Stimulated activated CD8-positive, alpha-beta memory T cell treated with anti-CD3 and anti-CD28 coated beads, Interleukin-2, amount 100 ng/mL, for 1 hour (primary cell): ENCODE measurements around the gene SLC49A3.
"Not testable (repeated sequence)": the region's sequence is repeated elsewhere in the genome, so short reads cannot be mapped to it uniquely, and the experiment has no call there.

ENCODE experiments used
- DNase-seq, 2 donors: peaks; one replicate each; pipeline ENCODE4 v3.0.0-alpha.2; 2020; ENCODE audit warnings: low read depth in 2 of 2

Gene SLC49A3

DNA sequence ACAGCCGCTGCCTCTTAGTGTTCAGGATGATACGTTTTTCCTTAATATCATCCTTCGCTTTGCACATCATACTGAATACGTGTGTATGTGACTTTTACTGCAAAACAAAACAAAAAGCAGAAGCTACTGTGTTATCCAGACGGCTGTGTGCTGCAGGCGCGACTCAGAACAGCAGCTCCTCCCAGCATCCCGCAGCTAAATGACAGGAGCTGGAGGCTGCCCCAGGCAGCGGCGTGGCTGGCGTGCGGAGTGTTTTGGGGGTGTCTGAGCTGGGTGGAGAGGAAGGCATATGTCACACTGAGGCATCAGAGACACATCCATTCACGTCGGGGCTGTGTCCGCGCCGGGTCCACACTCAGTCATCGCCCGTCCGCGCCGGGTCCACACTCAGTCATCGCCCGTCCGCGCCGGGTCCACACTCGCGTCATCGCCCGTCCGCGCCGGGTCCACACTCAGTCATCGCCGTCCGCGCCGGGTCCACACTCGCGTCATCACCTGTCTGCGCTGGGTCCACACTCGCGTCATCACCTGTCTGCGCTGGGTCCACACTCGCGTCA is 33.3 kb upstream of the SLC49A3 start:
- DNase-seq = no peak

DNA sequence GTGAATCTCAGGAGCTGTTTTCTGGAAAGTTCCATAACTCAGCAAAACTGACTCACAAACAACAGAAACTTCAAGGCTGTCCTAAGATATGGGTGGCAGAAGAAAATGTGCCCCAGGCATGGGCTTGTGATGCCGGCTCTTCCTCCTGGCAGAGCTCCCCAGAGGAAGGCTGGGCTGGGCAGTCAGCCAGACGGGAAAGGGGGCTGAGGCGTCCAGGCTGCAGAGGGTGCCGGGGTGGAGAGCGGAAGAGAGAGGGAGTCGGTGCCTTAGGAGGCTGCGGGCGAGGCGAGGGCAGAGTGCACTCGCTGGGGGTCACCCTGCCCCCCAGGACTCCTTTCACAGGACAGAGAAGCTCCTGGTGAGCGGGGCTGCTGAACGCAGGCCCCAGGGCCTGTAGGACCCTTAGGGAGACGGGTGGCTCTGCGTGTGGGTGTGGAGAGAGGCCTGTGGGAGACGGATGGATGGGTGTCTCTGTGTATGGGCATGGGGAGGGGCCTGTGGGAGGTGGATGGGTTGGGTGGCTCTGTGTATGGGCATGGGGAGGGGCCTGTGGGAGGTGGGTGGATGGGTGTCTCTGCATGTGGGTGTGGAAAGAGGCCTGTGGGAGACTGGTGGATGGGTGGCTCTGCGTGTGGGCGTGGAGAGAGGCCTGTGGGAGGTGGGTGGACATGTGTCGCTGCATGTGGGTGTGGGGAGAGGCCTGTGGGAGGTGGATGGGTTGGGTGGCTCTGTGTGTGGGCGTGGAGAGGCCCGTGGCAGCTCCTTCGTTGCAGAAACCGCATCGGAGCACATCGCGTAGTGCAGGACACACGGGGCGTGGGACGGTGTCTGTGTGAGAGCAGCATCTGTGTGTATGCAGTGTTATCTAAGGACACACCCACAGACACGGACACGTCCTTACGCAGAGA is 32.6 kb upstream of the SLC49A3 start:
- no peak for DNase-seq

DNA sequence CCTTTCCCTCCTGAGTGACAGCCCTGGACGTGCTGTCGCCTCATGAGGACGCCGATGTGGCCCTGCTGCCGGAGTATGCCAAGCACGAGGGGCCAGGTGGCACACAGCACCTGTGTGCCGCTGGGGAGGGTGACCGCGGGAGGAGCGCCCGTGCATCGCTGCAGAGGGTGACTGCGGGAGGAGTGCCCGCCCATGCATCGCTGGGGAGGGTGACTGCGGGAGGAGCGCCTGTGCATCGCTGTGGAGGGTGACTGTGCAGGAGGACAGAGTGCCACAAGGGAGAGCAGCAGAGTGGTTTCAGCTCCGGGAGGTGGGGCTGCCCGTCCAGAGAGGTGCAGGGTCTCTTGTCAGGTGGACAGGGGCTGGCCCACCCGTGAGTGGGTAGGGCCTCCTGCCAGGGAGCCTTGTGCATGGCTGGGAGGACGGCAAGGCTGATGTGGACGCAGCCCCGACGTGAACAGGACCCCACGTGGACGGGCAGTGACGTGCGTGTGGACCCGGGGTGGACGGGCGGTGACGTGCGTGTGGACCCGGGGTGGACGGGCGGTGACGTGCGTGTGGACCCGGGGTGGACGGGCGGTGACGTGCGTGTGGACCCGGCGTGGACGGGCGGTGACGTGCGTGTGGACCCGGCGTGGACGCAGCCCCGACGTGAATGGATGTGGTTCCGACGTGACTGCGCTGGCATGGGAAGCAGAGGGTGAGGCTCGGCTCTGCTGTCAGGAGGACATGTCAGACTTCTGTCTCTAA is 31.3 kb upstream of the SLC49A3 start:
- no peak for DNase-seq

DNA sequence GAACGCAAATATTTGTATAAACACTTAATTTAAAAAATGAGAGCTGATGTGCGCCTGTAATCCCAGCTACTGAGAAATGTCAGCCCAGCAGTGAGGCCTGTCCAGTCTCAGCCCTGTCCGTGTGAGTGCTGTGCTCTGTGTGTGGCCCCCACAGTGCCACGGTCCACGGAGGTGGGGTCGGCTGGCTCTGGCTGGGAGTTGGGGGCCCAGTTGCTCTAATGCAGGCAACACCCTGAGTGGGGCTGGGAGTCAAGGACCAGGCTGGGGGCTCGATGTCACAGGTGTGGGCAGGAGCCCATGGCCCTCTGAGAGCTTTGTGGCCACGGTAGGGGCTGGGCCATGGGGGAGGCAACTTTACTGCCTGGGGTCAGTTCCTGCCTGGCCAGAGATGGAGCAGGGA is 29.5 kb upstream of the SLC49A3 start:
- no peak for DNase-seq

DNA sequence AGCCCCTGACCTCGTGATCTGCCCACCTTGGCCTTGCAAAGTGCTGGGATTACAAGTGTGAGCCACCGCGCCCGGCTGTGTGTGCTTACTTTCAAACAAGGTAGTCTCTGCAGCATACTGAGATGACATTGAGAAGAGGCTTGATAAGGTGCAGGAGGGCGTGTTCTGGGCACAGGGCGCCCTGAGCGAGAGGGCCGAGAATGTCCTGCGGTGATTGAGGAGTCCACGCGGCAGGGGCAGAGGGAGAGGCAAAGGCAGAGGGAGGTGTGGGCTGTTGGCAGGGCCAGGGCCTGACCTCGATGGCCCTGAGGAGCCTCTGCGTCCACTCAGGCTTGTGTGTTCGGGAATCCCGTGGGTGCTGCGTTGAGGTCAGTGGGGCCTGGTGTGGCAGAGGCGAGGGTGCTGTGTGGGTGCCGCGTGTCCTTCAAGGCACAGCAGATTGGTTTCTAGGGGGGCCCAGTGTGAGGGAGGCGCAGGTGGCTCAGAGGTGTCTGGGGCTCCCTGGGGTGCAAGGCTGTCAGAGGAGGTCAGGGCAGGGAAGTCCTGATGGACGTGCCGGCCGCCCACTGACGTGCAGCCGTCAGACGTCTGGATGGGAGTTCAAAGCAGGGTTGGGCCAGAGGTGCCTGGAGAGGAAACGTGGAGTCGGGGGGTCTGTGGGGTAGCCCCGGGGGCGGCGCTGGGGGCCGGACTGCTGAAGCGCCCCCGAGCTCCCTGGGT is 28.8 kb upstream of the SLC49A3 start:
- no peak for DNase-seq

DNA sequence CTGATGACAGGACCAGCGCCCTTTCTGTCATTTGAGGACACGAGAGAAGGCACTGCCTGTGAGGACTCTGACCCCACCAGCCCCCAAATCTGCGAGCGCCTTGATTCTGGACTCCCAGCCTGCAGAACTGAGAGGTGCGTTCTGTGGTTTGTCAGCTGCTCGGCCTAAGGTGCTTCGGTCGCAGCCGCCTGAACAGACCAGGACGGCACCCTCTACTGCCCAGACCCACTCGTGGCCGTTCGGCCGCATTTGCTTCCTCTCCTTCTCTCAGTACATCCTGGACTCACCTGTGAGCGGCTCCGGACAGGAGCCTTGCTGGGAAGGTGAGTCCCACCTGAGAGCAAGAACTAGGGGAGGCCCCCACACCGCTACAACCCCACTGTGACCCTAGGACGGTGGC is 25.1 kb upstream of the SLC49A3 start:
- no peak for DNase-seq

DNA sequence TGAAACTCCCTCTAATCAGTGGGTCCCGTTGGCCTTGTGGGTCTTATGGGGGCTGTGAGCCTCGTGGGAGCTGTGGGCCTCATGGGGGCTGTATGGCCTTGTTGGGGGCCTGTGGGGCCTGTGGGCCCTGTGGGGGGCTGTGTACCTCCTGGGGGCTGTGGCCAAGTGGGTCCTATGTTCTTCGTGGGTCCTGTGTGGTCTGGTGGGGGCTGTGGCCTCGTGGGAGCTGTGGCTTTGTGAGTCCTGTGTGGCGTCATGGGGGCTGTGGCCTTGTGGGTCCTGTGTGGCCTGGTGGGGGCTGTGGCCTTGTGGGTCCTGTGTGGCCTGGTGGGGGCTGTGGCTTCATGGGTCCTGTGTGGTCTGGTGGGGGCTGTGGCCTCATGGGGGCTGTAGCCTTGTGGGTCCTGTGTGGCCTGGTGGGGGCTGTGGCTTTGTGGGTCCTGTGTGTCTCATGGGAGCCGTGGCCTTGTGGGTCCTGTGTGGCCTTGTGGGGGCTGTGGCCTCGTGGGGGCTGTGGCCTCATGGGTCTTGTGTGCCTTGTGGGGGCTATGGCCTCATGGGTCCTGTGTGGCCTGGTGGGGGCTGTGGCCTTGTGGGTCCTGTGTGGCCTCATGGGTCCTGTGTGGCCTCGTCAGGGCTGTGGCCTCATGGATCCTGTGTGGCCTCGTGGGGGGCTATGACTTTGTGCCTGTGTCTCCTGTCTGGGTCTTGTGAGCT is 24.1 kb upstream of the SLC49A3 start:
- no peak for DNase-seq

DNA sequence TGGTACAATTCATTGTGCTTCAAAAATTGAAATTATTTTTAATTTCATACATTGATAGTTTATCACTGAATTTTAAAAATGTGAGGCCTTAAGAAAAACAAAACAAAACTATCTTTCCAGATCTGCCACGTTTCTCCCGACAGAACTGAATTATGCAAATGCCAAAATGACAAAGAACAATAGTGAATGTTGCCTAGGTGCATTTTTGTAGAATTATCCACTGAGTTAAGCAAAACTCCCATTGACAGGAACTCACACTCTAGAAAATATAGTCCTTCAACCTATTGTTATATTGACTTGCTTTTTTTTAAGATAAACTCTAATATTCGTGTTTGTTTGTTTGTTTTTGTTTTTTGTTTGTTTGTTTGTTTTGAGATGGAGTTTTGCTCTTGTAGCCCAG is 23.1 kb upstream of the SLC49A3 start:
- DNase-seq = no peak

DNA sequence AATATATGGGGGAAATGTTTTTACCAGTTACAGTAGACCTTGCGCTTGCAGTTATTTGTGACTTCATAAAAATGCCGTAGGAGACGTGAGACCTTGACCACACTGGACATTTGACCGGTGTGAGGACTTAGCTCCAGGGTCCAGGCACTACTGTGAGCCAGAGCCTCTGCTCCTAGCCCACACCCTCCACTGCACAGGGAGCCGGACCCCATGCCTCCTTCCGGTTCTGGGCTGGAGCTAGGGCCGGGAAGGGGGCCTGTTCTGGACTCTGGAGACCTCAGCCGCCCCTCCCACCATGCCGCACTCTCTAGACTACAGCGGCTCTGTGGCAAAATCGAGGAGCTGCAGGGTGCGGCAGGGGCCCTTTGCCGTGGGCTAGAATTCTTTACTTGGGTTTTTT is 22.0 kb upstream of the SLC49A3 start:
- DNase-seq = no peak

DNA sequence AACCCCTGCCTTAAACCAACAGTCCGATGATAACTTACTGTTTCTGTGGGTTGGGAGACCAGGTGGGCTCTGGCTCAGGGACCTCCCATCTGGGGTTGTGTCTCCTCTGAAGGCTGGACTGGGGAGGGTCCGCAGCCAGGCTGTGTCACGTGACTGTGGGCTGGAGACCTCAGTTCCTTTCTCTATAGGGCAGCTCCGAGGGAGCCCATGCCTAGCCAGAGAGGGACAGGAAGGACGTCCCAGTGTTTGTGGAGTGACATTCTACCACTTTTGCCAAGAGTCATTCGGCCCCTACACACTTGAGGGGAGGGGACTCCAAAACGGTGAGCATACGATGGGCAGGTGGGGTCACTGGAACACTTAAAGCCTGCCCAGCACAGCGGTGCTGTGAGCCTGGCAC is 21.2 kb upstream of the SLC49A3 start:
- DNase-seq = no peak

DNA sequence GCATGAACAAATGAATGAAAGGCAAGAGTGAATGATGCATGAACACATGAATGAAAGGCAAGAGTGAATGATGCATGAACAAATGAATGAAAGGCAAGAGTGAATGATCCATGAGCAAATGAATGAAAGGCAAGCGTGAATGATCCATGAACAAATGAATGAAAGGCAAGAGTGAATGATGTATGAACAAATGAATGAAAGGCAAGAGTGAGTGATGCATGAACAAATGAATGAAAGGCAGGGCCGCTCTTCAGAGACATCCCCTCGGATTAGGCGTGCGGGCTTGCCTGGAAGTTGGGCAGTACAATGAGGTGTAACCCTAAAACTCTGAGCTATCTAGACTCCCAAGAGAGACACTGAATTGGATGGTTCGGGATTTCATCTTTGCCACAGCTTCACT is 20.4 kb upstream of the SLC49A3 start:
- no peak for DNase-seq

DNA sequence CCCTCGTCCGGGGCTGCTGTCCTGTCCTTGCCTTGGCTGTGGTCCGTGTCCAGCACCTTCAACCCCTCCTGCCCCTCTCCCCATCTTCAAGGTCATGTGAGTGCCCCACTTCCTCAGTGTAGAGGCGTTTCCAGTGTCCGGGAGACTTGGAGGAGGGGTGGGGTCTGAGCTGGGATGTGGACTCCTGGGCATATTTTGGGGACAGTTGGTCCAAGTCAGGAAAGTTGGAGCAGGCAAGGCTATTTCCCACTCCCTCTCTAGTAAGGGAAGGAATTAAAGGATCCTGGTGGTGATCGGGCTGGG is 19.6 kb upstream of the SLC49A3 start:
- DNase-seq = no peak

DNA sequence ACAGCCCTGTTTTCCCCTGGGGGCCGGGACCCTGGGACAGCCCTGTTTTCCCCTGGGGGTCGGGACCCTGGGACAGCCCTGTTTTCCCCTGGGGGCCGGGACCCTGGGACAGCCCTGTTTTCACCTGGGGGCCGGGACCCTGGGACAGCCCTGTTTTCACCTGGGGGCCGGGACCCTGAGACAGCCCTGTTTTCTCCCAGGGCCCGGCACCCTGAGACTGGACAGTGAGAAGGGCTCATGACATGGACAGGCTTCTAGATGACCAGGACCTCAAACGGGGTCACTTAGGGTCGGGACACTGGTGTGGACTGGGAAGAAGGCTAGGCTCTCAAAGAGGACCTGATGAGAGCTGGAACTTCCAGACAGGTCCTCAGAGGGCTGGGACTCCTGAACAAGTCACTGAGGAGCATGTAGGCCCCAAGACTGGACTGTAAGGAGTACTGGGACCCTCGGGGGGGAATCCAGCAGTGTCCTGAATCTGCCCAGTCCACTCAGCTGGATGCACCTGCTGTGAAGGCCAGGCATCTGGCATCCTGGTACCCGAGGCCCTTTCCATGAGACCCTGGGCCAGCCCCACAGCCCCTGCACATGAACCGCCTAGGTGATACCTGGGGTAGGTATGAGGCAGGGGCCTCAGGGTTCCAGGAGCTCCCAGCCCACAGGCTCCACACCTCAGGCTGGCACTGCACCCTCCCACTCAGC is 19.1 kb upstream of the SLC49A3 start:
- DNase-seq = no peak

DNA sequence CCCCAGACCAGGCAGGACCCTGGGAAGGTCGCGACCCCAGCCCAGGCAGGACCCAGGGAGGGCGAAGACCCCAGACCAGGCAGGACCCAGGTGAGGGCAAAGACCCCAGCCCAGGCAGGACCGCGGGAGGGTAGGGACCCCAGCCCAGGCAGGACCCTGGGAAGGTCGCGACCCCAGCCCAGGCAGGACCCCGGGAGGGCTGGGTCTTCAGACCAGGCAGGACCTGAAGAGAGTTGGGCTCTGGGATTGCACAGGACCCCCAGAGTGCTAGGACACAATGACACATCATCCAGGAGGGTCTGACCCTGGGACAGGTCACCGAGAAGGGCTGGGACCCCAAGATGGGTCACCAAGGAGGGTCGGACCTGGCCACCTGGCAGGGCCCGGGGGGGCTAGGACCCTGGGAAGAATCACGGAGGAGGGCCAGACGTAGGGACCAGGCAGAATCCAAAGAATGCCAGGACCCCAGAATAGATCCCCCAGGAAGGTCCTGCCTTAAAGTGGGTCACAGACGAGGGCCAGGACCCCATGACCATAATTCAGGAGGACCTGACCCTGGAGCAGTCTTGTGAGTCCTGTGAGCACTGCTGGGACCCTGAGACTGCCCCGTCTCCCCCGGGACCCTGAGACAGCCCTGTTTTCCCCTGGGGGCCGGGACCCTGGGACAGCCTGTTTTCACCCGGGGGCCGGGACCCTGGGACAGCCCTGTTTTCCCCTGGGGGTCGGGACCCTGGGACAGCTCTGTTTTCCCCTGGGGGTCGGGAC is 18.1 kb upstream of the SLC49A3 start:
- DNase-seq = no peak

DNA sequence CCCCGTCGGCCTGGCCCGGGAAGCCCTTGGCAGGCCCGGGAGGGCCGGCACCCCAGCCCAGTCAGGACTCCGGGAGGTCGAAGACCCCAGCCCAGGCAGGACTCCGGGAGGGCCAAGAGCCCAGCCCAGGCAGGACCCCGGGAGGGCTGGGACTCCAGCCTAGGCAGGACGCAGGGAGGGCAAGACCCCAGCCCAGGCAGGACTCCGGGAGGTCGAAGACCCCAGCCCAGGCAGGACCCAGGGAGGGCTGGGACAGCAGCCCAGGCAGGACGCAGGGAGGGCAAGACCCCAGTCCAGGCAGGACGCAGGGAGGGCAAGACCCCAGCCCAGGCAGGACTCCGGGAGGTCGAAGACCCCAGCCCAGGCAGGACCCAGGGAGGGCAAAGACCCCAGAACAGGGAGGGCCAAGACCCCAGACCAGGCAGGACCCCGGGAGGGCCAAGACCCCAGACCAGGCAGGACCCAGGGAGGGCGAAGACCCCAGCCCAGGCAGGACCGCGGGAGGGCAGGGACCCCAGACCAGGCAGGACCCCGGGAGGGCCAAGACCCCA is 17.2 kb upstream of the SLC49A3 start:
- not testable (repeated sequence) for DNase-seq

DNA sequence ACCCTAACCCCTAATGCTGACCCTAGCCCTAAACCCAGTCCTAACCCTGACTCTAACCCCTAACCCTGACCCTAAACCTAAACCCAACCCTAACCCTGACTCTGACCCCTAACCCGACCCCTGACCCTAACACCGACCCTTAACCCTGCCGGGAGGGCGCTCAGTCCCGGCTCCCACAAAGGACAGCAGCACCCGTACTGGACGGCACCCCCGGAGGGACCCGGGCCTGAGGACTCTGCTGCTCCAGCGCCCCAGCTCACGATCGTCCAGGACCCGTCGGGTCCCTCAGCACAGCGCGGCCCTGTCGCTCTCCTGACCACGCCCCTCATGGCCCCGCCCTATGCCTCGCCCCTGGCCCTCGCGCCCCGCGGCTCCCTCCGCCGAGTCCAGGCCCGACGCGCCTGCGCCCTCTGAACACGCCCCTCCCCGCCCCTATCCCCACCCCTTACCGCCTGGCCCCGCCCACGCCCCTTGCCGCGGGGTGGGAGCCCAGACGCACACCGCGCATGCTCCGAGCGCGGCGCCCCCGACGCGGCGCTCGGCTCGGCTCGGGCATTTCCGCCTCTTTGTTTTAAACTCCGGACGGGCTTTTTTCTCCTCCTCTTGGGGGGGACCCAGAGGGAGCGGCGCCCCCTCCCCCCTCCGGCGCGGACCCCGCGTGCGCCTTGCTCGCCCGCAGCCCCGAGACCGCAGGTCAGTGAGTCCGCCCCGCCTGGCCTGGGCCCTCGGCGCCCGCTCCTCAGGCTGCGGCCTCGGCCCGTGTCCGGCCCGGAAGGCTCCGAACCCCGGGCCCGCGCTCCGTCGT is 16.5 kb upstream of the SLC49A3 start, which contains the start of gene PCGF3:
PCGF3 (plus strand) TSS at position 555 of the 805 bp plus-strand sequence. CDS start 27,849 bp downstream, outside the sequence.
- DNase-seq = peak; percentile 88 to 95

DNA sequence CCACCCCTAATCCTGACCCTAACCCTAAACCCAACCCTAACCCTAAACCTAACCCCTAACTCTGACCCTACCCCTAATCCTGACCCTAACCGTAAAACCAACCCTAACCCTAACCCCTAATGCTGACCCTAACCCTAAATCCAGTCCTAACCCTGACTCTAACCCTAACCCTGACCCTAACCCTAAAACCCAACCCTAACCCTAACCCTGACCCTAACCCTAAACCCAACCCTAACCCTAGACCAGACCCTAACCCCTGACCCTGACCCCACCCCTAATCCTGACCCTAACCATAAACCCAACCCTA is 16.0 kb upstream of the SLC49A3 start:
- DNase-seq = no peak

DNA sequence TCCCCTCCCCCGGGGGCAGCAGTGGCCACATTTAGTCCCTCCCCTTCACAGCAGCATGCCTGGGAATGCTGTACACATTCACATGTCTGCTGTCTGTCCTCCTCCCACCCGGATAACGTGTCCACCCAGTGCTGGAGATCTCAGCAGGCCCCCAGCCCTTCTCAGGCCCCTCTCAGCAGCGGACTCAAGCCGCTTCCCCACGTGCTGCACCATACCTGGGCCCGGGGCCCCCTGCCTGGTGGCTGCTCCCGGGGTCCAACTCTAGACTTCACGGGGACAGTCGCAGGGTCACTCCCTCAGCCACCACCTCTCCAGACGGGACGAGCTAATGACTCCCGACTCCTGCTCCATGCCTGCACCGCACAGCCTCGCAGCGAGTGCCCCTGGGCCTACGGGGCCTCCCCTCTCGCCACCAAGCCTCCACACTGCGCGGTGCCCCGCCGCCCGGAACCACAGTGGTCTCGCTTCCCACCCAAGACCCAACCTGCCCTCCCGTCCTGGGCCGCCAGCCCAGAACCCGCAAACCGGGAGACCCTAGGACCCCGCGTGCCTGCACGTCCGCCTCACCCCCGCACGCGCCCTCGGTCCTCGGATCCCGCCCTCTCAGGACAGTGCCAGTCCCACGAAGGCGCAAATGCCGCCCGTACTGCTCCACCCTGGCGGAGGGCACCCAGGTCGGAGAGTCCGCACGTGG is 15.4 kb upstream of the SLC49A3 start:
- DNase-seq = no peak
